Esophagus squamous epithelium (tissue), 5 donors: ENCODE results near the gene NUDT21. TPM values are rescaled to one million over a fixed set of nuclear protein-coding genes. Genes with fewer than 3 reads are reported as not detected.

ENCODE experiments used
- DNase-seq: peaks from one replicate; lab custom pipeline; 2025; lab: John Stamatoyannopoulos, UW
- H3K27ac ChIP-seq, 4 donors: fragments of 200-600 bp; sonication (generic); one replicate each; pipeline ENCODE4 v1.5.1; 2016 to 2019; ENCODE audit warnings: mild to moderate bottlenecking in 1 of 4
- H3K27me3 ChIP-seq, 4 donors: fragments of 200-600 bp; sonication (generic); 1 replicate in 3 of 4; 2 replicates in 1 of 4; pipeline versions ENCODE4 v1.5.1 to v1.6.0; 2017 to 2021; ENCODE audit warnings: antibody characterized with exemption in 1 of 4
- H3K36me3 ChIP-seq, 3 donors: fragments of 200-600 bp; sonication (generic); one replicate each; pipeline ENCODE4 v1.5.1; 2016 to 2019
- H3K4me1 ChIP-seq, 3 donors: fragments of 200-600 bp; sonication (generic); one replicate each; pipeline ENCODE4 v1.5.1; 2017 to 2019
- H3K4me3 ChIP-seq, 4 donors: fragments of 200-600 bp; sonication (generic); 1 replicate in 3 of 4; 2 replicates in 1 of 4; pipeline ENCODE4 v1.5.1; 2016 to 2019; ENCODE audit warnings: mild to moderate bottlenecking in 2 of 4, moderate library complexity in 1 of 4
- H3K9me3 ChIP-seq, 3 donors: fragments of 200-600 bp; sonication (generic); one replicate each; pipeline ENCODE4 v1.5.1; 2016 to 2019
- CTCF ChIP-seq, 6 experiments: fragments of 450-650 bp in 4 of 6; fragments of 200-600 bp in 2 of 6; sonication (generic) in 2 of 6; IDR thresholded peaks; one replicate each; pipeline ENCODE4 v1.5.1; 2016 to 2019; ENCODE audit warnings: antibody characterized with exemption in 6 of 6, mild to moderate bottlenecking in 4 of 6, moderate library complexity in 4 of 6
- POLR2A ChIP-seq, 4 donors: fragments of 450-650 bp; IDR thresholded peaks; one replicate each; pipeline ENCODE4 v1.6.1; 2017; ENCODE audit warnings: antibody characterized with exemption in 4 of 4, mild to moderate bottlenecking in 4 of 4, moderate library complexity in 3 of 4
- WGBS, 2 donors: methylation state at CpG; one replicate each; pipeline ENCODE4 v1.1.5; 2018; 5-methylcytosine and 5-hydroxymethylcytosine counted together
- intact Hi-C: fragments of 100-400 bp; cut with DNase I; formaldehyde crosslinking; loops from one replicate; pipeline ENCODE4 v1.15.0; 2022
- total RNA-seq, 4 donors: library from RNA; depleted of rRNA; stranded (reverse); fragments of >200 nt; gene quantifications; one replicate each; pipeline ENCODE4 v1.1.0, GENCODE V29; 2016
- donor health status: DM: yes; HTN: yes; CAD: no.

NUDT21 gene
- total RNA-seq, 4 donors from 2014 or later = 39.4 to 55.5 (median 48.2) TPM

- H3K9me3 ChIP-seq = no peaks in the 10 kb centered on the region
- H3K4me3 ChIP-seq = no peak overlapping the region
- H3K36me3 ChIP-seq = peaks cover 5 to 100% (median 14%) of the 10 kb centered on the region in 3 donors
- no peak for DNase-seq
- peaks cover 0 to 24% (median 0%) of the 10 kb centered on the region in 3 donors for H3K4me1 ChIP-seq
- H3K27ac ChIP-seq = no peak overlapping the region
- no peaks in the 10 kb centered on the region for H3K27me3 ChIP-seq
- intact Hi-C loops = no loop called here
- WGBS, 2 donors = 90 to 93% methylated on average over 1 to 2 of the region's 2 CpGs
- TF ChIP-seq CTCF (IDR thresholded peaks at IDR 0.05) = no peak
- no peak for TF ChIP-seq POLR2A (IDR thresholded peaks at IDR 0.05)
Observed at GRCh38 chr16:56479469-56479868, 28.3 kb upstream of the NUDT21 start.

- whole genome bisulfite sequencing, 2 donors = 76 to 85% methylated on average over 2 of the region's 2 CpGs
- Histone ChIP-seq H3K36me3 (peaks cover 5 to 100% (median 17%) of the 10 kb centered on the region in 3 donors), H3K4me1 (peaks cover 0 to 24% (median 0%) of the 10 kb centered on the region in 3 donors), H3K4me3 (no peak overlapping the region), H3K27ac (no peak overlapping the region), H3K27me3 (no peaks in the 10 kb centered on the region), H3K9me3 (no peaks in the 10 kb centered on the region)
- TF ChIP-seq POLR2A (IDR thresholded peaks at IDR 0.05) = no peak
- no peak for TF ChIP-seq CTCF (IDR thresholded peaks at IDR 0.05)
- intact Hi-C loops = no loop called here
- DNase-seq = no peak
Observed at GRCh38 chr16:56478281-56479049, 27.3 kb upstream of the NUDT21 start.

GRCh38 chr16:56477096-56477878, 26.2 kb upstream of the NUDT21 start:
- DNase-seq = no peak
- no peak overlapping the region for H3K4me3 ChIP-seq
- peaks cover 0 to 19% (median 0%) of the 10 kb centered on the region in 3 donors for H3K4me1 ChIP-seq
- 72 to 87% methylated on average over 2 of the region's 2 CpGs for WGBS, 2 donors
- no peaks in the 10 kb centered on the region for H3K27me3 ChIP-seq
- H3K9me3 ChIP-seq = no peaks in the 10 kb centered on the region
- peaks cover 5 to 100% (median 17%) of the 10 kb centered on the region in 3 donors for H3K36me3 ChIP-seq
- intact Hi-C loops = no loop called here
- TF ChIP-seq POLR2A (IDR thresholded peaks at IDR 0.05) (no peak), CTCF (IDR thresholded peaks at IDR 0.05) (no peak)
- H3K27ac ChIP-seq = no peak overlapping the region

- no peak overlapping the region for H3K4me3 ChIP-seq
- TF ChIP-seq CTCF (IDR thresholded peaks at IDR 0.05) (no peak), POLR2A (IDR thresholded peaks at IDR 0.05) (no peak)
- DNase-seq = no peak
- no peak overlapping the region for H3K27ac ChIP-seq
- intact Hi-C loops = no loop called here
- peaks cover 5 to 100% (median 34%) of the 10 kb centered on the region in 3 donors for H3K36me3 ChIP-seq
- H3K4me1 ChIP-seq = peaks cover 0 to 20% (median 4%) of the 10 kb centered on the region in 3 donors
- no peaks in the 10 kb centered on the region for H3K9me3 ChIP-seq
- H3K27me3 ChIP-seq = no peaks in the 10 kb centered on the region
- WGBS, 2 donors = 86 to 90% methylated on average over 2 of the region's 2 CpGs
Observed at GRCh38 chr16:56475201-56475600, 24.1 kb upstream of the NUDT21 start.

- Histone ChIP-seq H3K27me3 (no peaks in the 10 kb centered on the region), H3K9me3 (no peaks in the 10 kb centered on the region), H3K4me1 (peaks cover 0 to 48% (median 4%) of the 10 kb centered on the region in 3 donors), H3K4me3 (peak overlapping the region in 1 of 4 donors; percentile 3), H3K36me3 (peaks cover 5 to 100% (median 49%) of the 10 kb centered on the region in 3 donors), H3K27ac (peak overlapping the region in 2 of 4 donors; percentile 57 to 68)
- WGBS, 2 donors = 68 to 91% methylated on average over 1 of the region's 1 CpG
- intact Hi-C loops = no loop called here
- no peak for DNase-seq
- TF ChIP-seq POLR2A (IDR thresholded peaks at IDR 0.05) (no peak), CTCF (IDR thresholded peaks at IDR 0.05) (no peak)
Observed at GRCh38 chr16:56470666-56471065, 19.5 kb upstream of the NUDT21 start.
